Measurements from ENCODE around the gene FAM13C. TPM values are rescaled to one million over a fixed set of nuclear protein-coding genes. Genes with fewer than 3 reads are reported as not detected.

FAM13C gene
- total RNA-seq, 1 experiment from 2014 or later, result not detected

DNA sequence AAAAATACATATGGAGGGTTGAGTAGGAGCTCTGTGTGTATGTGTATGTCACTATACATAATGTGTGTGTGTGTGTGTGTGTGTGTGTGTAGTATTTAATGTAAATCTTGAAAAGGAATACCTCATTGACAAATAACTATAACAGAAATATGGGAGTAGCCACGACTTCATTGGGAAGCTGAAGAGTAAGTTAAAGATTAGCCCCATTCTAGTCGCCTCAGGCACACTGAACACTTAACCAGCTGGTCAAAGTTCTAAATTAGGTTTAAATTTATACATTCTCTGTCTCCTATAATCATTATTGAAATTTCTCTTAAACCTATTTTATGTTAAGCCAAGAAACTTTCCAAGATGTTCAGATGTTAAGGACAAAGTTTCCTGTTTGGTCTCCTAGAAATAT is 45.3 kb downstream of the FAM13C start:
- no peak for DNase-seq (ENCODE audit: low spot score)

DNA sequence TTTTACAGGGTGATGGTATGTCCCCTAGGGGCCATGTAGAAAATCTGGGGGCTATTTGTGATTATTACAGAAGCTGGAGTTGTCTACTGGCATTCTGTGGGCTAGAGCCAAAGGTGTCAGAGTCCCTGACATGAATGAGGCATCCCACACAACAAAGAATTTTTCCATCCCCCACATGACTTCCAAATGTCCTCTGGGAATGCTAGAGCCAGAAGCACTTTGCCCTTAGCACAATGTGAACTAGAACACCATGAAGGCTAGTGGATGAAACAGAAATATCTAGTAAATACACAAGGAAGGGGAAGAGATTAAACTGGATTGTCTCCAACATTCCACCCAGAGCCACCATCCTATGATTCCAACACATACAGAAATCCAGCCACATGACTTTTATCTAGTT is 46.9 kb downstream of the FAM13C start:
- no peak for DNase-seq (ENCODE audit: low spot score)

DNA sequence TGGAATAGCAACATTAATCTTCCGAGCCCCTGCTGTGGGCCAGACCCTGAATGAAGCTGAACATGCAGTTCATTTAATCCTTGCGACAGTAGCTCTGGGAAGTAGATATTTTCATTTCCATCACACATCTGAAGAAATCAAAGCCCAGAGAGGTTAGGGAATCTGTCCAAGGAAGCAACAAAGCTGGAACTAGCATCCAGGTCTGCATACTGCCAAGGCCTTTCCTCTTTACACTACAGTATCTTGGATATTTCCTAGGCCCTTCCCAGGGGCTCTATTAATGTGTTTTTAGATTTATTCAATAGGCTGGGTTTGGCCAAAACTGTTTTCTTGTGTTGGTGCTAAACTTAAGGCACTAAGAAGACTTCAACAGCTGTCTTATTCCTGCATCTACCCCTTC is 48.1 kb downstream of the FAM13C start:
- no peak for DNase-seq (ENCODE audit: low spot score)

DNA sequence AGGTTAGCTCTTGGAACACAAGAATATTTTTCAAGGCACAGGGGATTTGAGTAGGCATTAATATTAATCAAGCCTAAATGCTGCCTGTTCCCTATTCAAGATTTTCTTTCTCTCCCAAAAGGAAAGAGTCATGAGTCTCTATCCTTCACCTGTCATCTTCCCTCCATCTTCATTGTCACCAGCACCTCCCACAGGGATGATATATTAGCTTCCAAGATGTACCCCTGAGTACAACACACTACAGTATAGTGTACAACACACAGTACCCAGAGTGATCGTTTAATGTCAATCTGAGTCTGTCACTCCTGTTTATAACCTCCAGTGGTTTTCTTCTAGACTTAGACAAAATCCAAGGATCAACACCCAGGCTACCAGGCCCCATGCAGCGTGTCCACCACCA is 50.1 kb downstream of the FAM13C start:
- DNase-seq (ENCODE audit: low spot score), result no peak

DNA sequence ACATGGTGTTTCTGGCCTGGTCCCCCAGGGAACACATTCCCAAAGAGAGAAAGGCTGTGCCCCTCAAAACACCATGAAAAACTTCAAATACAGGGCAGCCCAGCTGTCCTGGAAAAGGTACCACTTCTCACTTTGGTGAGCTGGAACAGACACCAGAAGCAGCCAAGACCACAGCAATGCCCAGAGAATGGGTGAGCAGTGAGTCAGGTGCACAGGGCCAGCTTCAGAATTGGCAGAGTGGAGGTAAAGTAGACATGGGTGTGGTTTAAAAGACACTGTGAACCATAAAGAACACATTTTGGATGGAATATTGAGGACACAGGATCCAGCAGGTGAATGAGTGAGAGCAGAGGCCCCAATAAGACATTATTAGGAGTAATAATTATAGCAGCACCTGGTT is 51.3 kb downstream of the FAM13C start:
- no peak for DNase-seq (ENCODE audit: low spot score)

DNA sequence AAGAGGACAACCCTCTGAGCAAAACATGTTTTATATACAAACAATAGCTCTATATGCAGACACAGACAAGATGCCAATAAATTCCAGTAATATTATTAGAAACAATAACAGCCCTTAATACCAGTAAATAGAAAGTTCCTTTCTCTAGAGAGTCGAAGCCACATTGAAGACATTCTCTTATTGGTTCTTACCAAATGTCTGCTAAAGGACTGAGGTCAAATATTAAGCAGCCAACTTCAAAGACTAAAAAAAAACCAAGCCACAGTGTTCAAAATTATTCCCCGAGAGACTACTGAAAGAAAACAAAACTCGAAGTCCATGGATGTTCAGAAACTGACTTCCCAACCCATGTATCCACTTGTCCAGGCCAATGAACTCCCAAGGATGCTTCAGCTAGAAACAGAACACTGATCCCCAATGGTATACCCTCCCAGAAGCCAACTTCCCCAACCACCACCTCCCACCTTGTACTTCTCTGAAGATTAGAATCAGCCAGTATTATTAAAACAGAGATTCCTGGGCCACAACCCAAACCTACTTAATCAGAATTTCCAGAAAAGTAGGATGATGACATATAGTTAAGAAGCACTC is 51.9 kb downstream of the FAM13C start:
- no peak for DNase-seq (ENCODE audit: low spot score)

DNA sequence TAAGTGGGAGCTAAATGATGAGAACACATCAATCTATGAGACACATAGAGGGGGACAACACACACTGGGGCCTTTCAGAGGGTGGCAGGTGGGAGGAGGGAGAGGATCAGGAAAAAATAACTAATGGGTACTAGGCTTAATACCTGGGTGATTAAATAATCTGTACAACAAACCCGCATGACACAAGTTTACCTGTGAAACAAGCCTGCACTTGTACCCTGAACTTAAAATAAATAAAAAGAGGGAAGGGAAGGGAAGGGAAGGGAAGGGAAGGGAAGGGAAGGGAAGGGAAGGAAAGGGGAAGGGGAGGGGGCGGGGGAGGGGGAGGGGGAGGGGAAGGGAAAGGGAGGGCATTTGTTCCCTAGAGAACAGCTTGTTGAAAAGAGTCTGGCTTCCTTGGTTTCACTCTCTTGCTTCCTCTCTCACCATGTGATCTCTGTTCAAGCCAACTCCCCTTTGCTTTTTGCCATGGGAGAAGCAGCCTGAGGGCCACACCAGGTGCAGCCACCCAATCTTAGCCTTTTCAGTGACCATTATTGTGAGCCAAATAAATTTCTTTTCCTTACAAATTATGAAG is 57.7 kb downstream of the FAM13C start:
- no peak for DNase-seq (ENCODE audit: low spot score)

DNA sequence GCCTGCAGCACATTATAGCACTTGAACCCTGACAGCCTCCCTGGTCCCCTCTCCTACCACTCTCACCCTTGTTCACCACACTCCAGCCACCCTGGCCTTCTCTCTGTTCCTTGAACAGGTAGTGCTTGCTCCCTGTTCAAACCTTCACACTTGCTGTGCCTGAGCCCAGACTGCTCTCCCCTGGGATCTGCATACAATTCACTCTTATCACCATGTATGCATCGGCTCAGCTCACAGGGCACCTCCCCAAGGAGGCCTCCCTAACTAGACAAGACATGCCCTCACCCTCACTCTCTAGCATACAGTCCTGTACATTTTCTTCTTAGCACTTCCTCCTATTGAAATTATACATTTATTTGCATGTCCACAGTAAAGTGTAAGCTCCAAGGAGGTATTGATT is 59.3 kb downstream of the FAM13C start:
- DNase-seq (ENCODE audit: low spot score), result no peak

DNA sequence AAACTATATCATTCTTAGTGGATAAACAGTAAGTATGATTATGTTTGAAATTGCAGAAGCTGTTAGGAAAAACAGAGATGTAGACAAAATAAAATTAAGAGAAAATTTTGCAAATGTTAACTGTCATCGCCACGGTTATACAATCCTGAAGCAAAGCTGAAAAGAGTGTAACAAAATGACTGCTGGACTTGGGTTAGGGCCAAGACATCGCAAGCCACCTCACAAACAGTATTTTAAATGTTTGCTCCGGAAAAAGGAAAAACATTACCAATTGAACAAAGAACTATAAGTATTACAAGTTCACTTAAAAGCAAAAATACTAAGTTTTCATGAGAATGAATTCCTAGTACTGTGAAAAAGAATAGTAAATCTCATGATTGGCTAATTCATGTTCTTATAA is 60.0 kb downstream of the FAM13C start:
- DNase-seq (ENCODE audit: low spot score), result no peak

DNA sequence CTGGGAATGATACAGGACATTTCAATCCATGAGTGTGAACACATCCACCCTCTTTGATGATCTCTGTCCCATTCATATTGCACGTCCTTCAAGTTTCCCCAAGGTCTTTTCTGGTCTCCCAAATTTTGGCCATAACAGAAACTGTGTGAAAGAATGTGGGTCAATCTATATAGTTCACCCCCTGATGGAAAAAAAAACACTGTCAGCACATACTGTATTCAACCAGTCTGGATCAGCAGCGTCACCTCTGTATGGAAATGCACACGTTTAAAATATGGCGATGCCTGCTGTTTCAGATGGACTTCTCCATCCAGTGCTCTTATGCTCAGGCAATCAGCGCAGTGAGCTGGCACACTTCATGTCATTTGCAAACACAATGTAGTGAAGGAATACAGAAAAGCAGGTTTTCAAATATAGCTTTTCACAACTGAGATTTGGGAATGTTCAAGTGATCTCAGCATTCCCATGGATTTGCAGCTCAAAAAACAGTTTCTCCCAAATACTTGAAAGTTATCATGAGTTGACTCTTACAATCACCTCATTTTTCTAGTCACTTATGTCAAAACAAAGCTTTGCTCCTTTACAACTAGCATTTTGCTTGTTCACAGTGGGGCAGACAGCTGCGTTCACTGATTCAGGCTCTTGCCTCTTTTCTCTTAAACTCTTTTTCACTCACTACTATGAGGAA is 61.1 kb downstream of the FAM13C start:
- no peak for DNase-seq (ENCODE audit: low spot score)

DNA sequence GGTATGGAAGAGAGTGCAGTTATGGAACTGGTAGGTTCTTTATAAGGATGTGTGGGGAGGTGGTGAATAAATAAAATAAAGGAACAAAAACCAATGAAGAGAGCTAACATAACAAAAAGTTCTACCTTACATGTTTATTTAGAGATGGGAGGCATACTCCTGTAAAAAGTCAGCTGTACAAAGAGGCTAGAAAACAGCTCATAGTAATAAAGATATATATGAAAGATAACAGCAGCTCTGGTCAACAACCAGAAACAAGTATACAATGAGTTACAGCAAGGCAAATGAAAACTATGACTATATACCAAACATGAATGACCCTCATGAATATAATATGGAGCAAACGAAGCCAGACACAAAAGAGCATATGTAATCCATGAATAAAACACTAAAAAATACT is 62.0 kb downstream of the FAM13C start:
- no peak for DNase-seq (ENCODE audit: low spot score)

DNA sequence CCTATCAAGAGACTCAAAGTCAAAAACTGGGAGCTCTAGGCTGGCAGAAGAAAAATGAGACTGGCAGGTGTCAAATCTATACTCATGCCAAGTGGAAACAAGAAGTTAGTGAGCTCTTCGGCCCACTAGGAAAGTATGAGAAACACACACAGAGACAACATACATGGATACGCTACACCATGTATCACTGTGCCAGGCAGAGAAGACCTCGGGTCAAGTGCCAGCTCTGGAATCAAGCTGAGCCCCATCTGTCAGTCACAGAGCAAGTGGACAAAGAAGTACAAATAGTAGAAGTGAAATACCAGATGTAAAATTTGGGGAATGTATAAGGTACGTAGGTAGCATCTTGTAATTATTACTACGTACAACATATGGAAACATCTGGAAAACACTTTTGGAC is 62.4 kb downstream of the FAM13C start:
- no peak for DNase-seq (ENCODE audit: low spot score)

DNA sequence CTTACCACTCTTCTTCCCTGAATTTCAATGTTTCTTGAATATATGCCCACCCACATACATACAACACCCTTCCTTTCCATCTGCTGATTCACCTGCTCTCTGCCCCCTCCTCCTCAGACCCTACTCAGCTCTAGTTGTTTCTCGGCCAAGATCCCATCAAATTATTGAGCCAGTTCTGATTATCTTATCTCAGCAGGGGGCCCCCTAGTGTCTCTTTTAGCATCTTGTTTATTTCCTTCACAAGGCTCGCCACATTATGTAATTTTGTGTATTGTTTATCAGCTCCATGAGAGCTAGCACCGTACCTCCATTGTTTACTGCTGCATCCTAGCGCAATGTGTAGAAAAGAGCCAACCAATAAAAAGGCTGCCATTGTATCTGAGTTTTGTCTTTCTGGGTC is 71.9 kb downstream of the FAM13C start:
- no peak for DNase-seq (ENCODE audit: low spot score)

DNA sequence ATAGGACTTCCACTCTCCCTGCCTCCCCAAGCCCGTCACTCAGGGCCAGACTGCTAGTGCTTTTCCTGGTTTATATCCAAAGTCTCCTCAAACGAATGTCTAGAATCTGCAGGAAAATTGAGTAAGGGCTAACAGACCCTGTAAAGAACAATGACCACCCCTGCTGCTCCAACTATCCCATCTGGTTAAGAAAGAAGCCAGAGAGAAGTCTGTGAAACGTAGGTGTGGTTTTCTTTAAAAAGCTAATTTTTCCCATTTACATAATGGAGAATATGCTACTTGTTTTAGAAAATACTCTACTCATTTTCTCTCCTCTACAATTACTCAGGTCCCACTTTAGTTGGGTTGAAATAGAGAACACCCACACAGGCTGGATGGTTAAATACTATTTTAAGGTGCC is 72.5 kb downstream of the FAM13C start:
- no peak for DNase-seq (ENCODE audit: low spot score)

DNA sequence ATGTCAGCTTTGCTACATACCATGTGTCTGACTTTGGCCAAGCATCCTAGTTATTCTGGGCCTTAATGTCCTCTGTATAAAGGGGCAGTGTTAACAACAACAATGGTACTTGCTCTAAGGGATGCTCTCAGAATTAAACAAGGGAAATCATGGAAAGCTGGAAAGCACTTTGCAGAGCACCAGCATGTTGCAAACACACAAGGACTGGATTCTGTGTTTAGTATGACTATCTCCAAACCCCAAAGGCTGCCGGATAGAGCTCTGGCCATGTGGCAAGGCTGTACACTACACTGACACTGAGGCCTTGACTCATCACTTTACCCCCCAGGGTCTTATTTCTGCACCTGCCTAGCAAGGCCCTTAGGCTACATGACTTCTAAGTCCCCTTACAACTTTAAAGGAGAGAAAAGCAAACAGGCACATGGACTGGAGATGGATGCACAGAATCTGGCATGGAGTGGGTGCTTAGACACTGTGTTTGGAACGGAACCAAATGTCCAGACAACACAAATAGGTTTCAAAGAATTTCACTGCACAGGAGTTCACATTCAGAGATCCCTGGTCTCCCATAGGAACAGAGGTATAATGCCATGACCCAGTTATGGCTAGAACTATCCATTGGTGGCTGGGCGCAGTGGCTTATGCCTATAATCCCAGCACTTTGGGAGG is 74.6 kb downstream of the FAM13C start:
- no peak for DNase-seq (ENCODE audit: low spot score)

DNA sequence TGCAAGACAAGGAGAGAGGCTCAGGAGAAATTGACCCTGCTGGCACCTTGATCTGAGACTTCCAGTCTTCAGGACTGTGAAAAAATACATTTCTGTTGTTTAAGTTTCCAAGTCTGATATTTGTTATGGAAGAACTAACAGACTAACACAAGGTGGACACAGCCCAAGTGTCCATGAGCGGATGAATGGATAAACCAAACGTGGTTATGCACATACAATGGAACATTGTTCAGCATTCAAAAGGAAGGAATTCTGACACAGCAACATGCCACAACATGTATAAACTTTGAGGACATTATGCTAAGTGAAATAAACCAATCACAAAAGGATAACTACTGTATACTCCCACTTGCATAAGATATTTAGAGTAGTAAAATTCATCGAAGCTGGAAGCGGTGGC is 76.5 kb downstream of the FAM13C start:
- no peak for DNase-seq (ENCODE audit: low spot score)

DNA sequence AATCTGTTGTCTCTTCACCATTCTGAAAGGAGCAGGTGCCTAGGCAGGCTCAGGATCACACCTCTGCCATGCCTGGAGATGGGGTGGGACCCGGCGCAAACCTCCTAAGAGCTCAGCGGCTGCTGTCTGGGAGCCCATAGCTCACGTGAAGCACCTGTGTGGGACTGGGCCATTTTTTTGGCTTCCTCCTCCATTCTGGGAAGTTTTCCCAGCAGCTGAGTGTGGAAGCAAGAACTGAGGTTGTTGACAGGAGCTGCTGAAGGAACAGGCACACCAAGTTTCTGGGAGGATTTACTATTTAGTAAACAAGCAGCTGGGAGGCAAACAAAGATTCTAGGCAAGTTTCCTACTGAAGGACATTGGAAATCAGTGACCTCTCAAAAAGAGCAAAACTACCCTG is 77.3 kb downstream of the FAM13C start:
- no peak for DNase-seq (ENCODE audit: low spot score)

DNA sequence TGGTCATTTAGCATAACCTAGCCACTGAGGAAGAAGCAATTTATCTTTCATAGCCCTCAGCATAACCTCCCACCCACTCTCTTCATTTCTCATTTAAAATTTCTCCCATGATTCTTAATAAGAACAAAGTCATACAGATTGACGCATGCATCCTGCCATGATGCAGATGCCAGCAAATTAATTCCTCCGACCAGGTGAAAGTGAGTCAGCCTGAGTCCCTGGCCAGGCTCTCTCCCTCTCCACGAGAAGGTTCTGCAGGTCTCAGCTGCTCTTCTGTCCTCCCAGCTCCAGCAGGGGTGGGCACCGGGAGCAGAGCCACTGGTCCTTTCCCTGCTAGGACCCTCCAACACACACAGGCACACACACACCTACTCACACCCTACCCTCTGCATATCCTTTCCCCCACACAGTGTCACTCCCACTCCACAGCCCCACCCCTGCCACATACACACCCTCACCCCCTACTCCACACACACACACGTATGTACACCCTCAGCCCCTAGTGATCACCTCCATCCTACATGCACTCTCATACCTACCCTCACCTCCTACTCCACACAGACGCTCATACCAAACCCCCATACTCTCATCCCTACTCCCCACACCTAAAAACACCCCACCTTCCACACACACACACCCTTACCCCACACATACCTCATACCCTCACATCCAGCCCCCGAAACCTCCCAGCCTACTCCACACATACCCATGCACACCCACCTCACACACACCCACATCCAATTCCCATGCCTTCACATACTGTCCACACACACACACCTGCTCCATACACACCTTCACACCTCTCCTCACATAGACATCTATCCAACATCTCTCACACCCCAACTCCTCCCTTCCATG is 78.0 kb downstream of the FAM13C start:
- no peak for DNase-seq (ENCODE audit: low spot score)

DNA sequence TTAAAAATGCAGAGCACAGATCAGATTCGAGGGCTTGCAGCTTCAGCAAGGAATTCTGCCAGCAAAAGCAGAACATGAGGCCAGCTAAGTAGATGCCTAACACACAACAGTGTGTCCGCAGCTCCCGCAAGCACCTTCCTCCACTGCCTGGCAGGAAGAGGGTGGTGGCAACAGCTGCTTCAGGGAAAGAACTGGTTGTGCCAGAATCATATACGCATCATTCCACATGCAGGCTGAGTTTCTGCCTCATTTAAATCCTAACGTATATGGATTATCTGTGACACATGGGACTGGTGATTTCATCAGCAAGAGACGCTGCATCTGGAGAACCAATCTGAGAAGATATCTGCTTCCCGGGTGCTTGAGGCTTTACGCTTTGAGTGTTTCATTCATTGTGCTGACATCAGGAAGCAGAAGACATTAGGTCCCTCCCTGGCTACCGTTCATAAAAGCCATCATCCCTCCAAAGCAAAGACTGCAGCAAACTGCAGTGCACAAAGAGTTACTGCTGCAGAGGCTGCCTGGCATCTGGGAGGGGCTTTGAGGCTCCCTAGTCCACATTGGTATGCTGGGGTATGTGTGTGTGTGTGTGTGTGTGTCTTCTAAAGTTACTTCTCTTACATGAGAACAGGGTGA is 78.8 kb downstream of the FAM13C start:
- no peak for DNase-seq (ENCODE audit: low spot score)

DNA sequence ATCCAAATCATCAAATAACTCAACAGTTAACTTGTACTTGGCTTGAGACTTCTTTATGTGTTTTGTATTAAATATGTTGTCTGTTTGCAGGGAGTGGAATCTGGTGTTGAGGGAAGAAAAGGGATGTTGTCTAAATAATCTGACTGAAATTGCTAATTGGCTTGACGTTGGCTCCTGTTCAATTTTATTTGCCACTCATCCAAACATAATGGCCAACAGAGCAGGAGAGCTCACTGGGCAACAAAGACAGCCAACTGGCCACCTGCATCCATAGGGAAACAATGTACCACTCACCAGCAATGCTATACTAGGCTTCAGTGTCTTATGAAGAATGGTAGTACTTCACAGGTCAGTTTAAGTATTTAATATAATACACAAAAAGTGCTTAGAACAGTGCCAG is 80.5 kb downstream of the FAM13C start:
- DNase-seq (ENCODE audit: low spot score), result no peak

DNA sequence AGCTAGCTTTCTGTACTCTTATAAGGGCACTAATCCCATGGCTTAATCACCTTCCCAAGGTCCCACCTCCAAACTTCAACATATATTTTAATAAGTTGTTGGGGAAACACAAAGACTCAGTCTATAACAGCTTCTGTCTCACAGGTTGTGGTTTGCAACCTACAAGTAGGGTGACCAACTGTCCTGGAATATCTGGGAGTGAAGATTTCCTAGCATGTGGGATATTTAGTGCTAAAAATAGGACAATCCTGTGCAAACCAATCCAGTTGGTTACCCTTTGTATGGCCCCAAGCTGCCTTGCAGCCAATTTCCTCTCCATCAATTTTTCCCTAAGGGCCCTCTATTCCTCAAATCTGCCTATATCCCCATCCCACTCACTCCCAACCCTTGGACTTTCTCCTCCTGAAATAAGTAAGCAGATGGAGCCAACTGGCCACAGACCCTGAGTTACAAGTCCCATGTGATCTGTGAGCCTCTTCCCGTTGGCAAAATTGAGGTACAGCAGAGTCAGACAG is 82.3 kb downstream of the FAM13C start:
- DNase-seq (ENCODE audit: low spot score), result no peak

Measured in HT-29 (cell line).